Measurements from ENCODE around the gene TEDDM1.
A peak's percentile ranks its signal among the peaks of the same experiment; 100 is the strongest.

Gene TEDDM1

GRCh38 chr1:182405578-182405977 lies 5.1 kb upstream of the TEDDM1 start:
- no peak for DNase-seq

GRCh38 chr1:182404781-182405180 lies 4.3 kb upstream of the TEDDM1 start:
- DNase-seq: peak; percentile 35

- DNase-seq: peak; percentile 62
These were observed 2.6 kb downstream of the TEDDM1 start for GRCh38 chr1:182397653-182398393.

GRCh38 chr1:182395906-182396305 lies 4.6 kb downstream of the TEDDM1 start:
- DNase-seq: no peak

GRCh38 chr1:182394055-182394775 lies 6.3 kb downstream of the TEDDM1 start:
- DNase-seq: peak; percentile 81

GRCh38 chr1:182392050-182393028 lies 8.1 kb downstream of the TEDDM1 start:
- peak; percentile 74 for DNase-seq

GRCh38 chr1:182391362-182392049 lies 9.0 kb downstream of the TEDDM1 start, which contains the start of gene GLUL:
Gene GLUL, minus strand, starts transcription at chr1:182391790. Its CDS starts 3,053 bp downstream, at chr1:182388737.
- DNase-seq: peak; percentile 98

GRCh38 chr1:182391028-182391361 lies 9.5 kb downstream of the TEDDM1 start:
- DNase-seq: no peak

- peak; percentile 69 for DNase-seq
These were observed 10.8 kb downstream of the TEDDM1 start for GRCh38 chr1:182389619-182390047.

GRCh38 chr1:182388392-182389134 lies 11.9 kb downstream of the TEDDM1 start:
- DNase-seq: peak; percentile 24

GRCh38 chr1:182387566-182387965 lies 12.9 kb downstream of the TEDDM1 start:
- DNase-seq: no peak

GRCh38 chr1:182386980-182387379 lies 13.5 kb downstream of the TEDDM1 start:
- DNase-seq: no peak

GRCh38 chr1:182385885-182386853 lies 14.3 kb downstream of the TEDDM1 start:
- peak; percentile 39 for DNase-seq

GRCh38 chr1:182384387-182384960 lies 16.0 kb downstream of the TEDDM1 start:
- DNase-seq: no peak

- DNase-seq: no peak
These were observed 16.5 kb downstream of the TEDDM1 start for GRCh38 chr1:182383934-182384333.

GRCh38 chr1:182383037-182383661 lies 17.3 kb downstream of the TEDDM1 start:
- peak; percentile 42 for DNase-seq

GRCh38 chr1:182381962-182382819 lies 18.3 kb downstream of the TEDDM1 start:
- peak; percentile 30 for DNase-seq

GRCh38 chr1:182380199-182380598 lies 20.3 kb downstream of the TEDDM1 start:
- no peak for DNase-seq

Data from hematopoietic multipotent progenitor cell treated with erythropoietin and hydrocortisone succinate and interleukin-3 and kit ligand, for 4 days (in vitro differentiated cells).